GM12878 (cell line): Measurements from ENCODE around the gene PYGB. TPM values are rescaled to one million over a fixed set of nuclear protein-coding genes. Genes with fewer than 3 reads are reported as not detected.

Experiments
- ATAC-seq: fragments of 200-7000 bp; cut with Tn5 transposase; 3 replicates; pipeline ENCODE4 v1.9.1; 2020; ENCODE audit warnings: mild to moderate bottlenecking, moderate library complexity
- BruUV-seq: library from RNA; stranded (reverse); fragments of 400-500 nt; replicated peaks from 2 replicates; lab custom pipeline; 2021; lab: Mats Ljungman, UMichigan
- CTCF ChIA-PET: fragments of 300-600 bp; sonication (Branson Sonifier 250); formaldehyde crosslinking; extraction: SDS; loops from one replicate; lab custom pipeline; 2021; ENCODE audit warnings: inconsistent platforms; lab: Yijun Ruan, JAX
- POLR2A ChIA-PET: fragments of 350-600 bp; formaldehyde crosslinking; extraction: SDS; loops from one replicate; lab custom pipeline; 2021; ENCODE audit warnings: inconsistent platforms; lab: Charles Lee
- RAD21 ChIA-PET: fragments of 300-600 bp; sonication (Branson Sonifier 250); formaldehyde crosslinking; loops from one replicate; lab custom pipeline; 2023; ENCODE audit warnings: antibody characterized with exemption; ENCODE audit not compliant: unreplicated experiment; lab: Charles Lee
- SMC1A ChIA-PET: fragments of 300-600 bp; sonication (Branson Sonifier 250); formaldehyde crosslinking; loops from one replicate; lab custom pipeline; 2023; ENCODE audit not compliant: unreplicated experiment, uncharacterized antibody; lab: Charles Lee
- DNase-seq: peaks from one replicate; pipeline ENCODE4 v3.0.0-alpha.2; 2011; ENCODE audit warnings: low read depth, low spot score
- FAIRE-seq: peaks from 3 replicates; lab custom pipeline; 2011; peaks lifted over from hg19 to GRCh38; lab: Jason Lieb, UNC
- H2AFZ ChIP-seq: 2 replicates; pipeline ENCODE4 v1.6.0; 2011; ENCODE audit warnings: low read depth, low read length, control low read depth; ENCODE audit not compliant: control insufficient read depth
- H3K27ac ChIP-seq: 2 replicates; pipeline ENCODE4 v1.5.1; 2011; ENCODE audit warnings: control low read depth; ENCODE audit not compliant: control insufficient read depth, insufficient read depth
- H3K27me3 ChIP-seq, 2 experiments: replicated peaks in 1 of 2; 2 replicates each; pipeline versions ENCODE4 v1.6.0 to v1.6.1; 2011; ENCODE audit warnings: low read length in 1 of 2; ENCODE audit not compliant: control insufficient read depth in 2 of 2, insufficient read depth in 2 of 2
- H3K36me3 ChIP-seq, 2 experiments: 2 replicates each; pipeline ENCODE4 v1.5.1; 2011; ENCODE audit warnings: low read length in 1 of 2; ENCODE audit not compliant: control insufficient read depth in 2 of 2, insufficient read depth in 2 of 2
- H3K4me1 ChIP-seq: 2 replicates; pipeline ENCODE4 v1.6.1; 2011; ENCODE audit warnings: mild to moderate bottlenecking, low read length, moderate library complexity, mixed read lengths; ENCODE audit not compliant: control insufficient read depth, insufficient read depth
- H3K4me2 ChIP-seq: 2 replicates; pipeline ENCODE4 v1.6.0; 2011; ENCODE audit warnings: control low read depth; ENCODE audit not compliant: control insufficient read depth, insufficient read depth
- H3K4me3 ChIP-seq: fragments of 200-600 bp; sonication (generic); 2 replicates; pipeline ENCODE4 v1.5.1; 2016
- H3K79me2 ChIP-seq: 2 replicates; pipeline ENCODE4 v1.6.0; 2011; ENCODE audit warnings: low read length; ENCODE audit not compliant: control insufficient read depth, insufficient read depth
- H3K9ac ChIP-seq: 2 replicates; pipeline ENCODE4 v1.8.0; 2011; ENCODE audit warnings: low read length, control low read depth, mixed read lengths; ENCODE audit not compliant: control insufficient read depth, insufficient read depth
- H3K9me3 ChIP-seq: replicated peaks from 3 replicates; pipeline ENCODE4 v1.5.1; 2011; ENCODE audit warnings: mild to moderate bottlenecking, low read length; ENCODE audit not compliant: control insufficient read depth, insufficient read depth
- H4K20me1 ChIP-seq: 2 replicates; pipeline ENCODE4 v1.6.0; 2011; ENCODE audit not compliant: control insufficient read depth, insufficient read depth
- ATF2 ChIP-seq: IDR thresholded peaks from 2 replicates; pipeline ENCODE4 v1.6.1; 2012; ENCODE audit warnings: low read length, inconsistent platforms
- E4F1 ChIP-seq: fragments of 450-650 bp; IDR thresholded peaks from 2 replicates; pipeline ENCODE4 v1.6.1; 2018; ENCODE audit warnings: borderline replicate concordance, mild to moderate bottlenecking; ENCODE audit not compliant: partially characterized antibody
- ESRRA ChIP-seq: IDR thresholded peaks from 2 replicates; pipeline ENCODE4 v1.6.1; 2012; ENCODE audit warnings: mild to moderate bottlenecking, low read length, improper control_type of control experiment
- JUNB ChIP-seq: IDR thresholded peaks from 2 replicates; pipeline ENCODE4 v1.6.1; 2016; ENCODE audit warnings: antibody characterized with exemption, mild to moderate bottlenecking
- MEF2A ChIP-seq: IDR thresholded peaks from 2 replicates; pipeline ENCODE4 v1.6.1; 2011; ENCODE audit warnings: low read depth, mild to moderate bottlenecking, low read length, moderate library complexity; ENCODE audit not compliant: insufficient read depth
- MYB ChIP-seq: fragments of 150-350 bp; IDR thresholded peaks from 2 replicates; pipeline ENCODE4 v1.6.1; 2014; ENCODE audit warnings: mild to moderate bottlenecking, low read depth, low read length, borderline replicate concordance
- ZSCAN29 ChIP-seq: fragments of 450-650 bp; IDR thresholded peaks from 2 replicates; pipeline ENCODE4 v1.6.1; 2017; ENCODE audit warnings: mild to moderate bottlenecking, moderate library complexity
- WGBS: methylation state at CpG from one replicate; pipeline ENCODE4 v1.1.6; 2016; ENCODE audit warnings: low lambda C conversion rate; ENCODE audit not compliant: insufficient replicate concordance, insufficient coverage; ENCODE audit errors: missing lambda C conversion rate; 5-methylcytosine and 5-hydroxymethylcytosine counted together
- in situ Hi-C: fragments of 300-500 bp; cut with MboI; formaldehyde crosslinking; loops from 9 replicates; pipeline ENCODE4 v1.14.3; 2018; ENCODE audit warnings: mixed read lengths
- intact Hi-C: fragments of 100-400 bp; cut with micrococcal nuclease; formaldehyde crosslinking; loops from one replicate; pipeline ENCODE4 v1.14.2; 2022; ENCODE audit not compliant: unreplicated experiment
- polyA plus RNA-seq, 11 experiments: library from polyadenylated mRNA; depleted of rRNA in 4 of 11; unstranded in 6 of 11; stranded (reverse) in 5 of 11; fragments of >200 nt; fragmentation: Nextera tagmentation in 4 of 11; fragmentation: Illumina TruSeq in 1 of 11; extraction: Ambion mirVana in 4 of 11; extraction: Trizol in 1 of 11; gene quantifications; 1 replicate in 1 of 11; 2 replicates in 10 of 11; pipeline versions ENCODE4 v1.2.1 to v1.2.3, GENCODE V29; 2011 to 2016; ENCODE audit warnings: inconsistent platforms in 2 of 11, missing spikeins in 2 of 11, low read depth in 1 of 11
- total RNA-seq, 4 experiments: library from RNA; depleted of rRNA in 3 of 4; stranded (reverse); fragments of >200 nt in 3 of 4; fragmentation: Illumina TruSeq in 1 of 4; extraction: Trizol in 1 of 4; gene quantifications; 2 replicates each; pipeline versions ENCODE4 v1.2.1 to v1.2.3, GENCODE V29; 2013 to 2021

Gene PYGB
- total and polyA plus RNA-seq, 10 of the 15 experiments (the other 5 are each of a cell fraction or from before 2014, with no cell fraction given) = 0.34 to 33.5 (median 21.8) TPM

GRCh38 chr20:25273541-25274358, 25.9 kb downstream of the PYGB start:
- 95% methylated on average over 20 of the region's 20 CpGs for WGBS
- FAIRE-seq (no peak), DNase-seq (no peak), ATAC-seq (no peak)
- no TSS peak for BruUV-seq
- Histone ChIP-seq H3K27me3 (no peaks in the 10 kb centered on the region), H3K4me3 (no peak overlapping the region), H3K4me1 (no peaks in the 10 kb centered on the region), H2AFZ (no peak overlapping the region), H3K79me2 (no peaks in the 10 kb centered on the region), H3K9me3 (no peaks in the 10 kb centered on the region), H3K36me3 (peaks cover 15 to 39% of the 10 kb centered on the region in 2 experiments), H3K9ac (no peak overlapping the region), H3K4me2 (no peak overlapping the region), H4K20me1 (no peaks in the 10 kb centered on the region), H3K27ac (no peak overlapping the region)
- in situ Hi-C loops (loop anchor here (25.0 kb wide), 1 partner anchor 1911 kb away; the partner anchor contains the start of genes GZF1 and NXT1), intact Hi-C loops (no loop called here)
- no peak for TF ChIP-seq ESRRA
- TF ChIP-seq ZSCAN29 = no peak
- TF ChIP-seq MYB = no peak
- TF ChIP-seq ATF2 = no peak
- no peak for TF ChIP-seq JUNB
- no peak for TF ChIP-seq E4F1
- TF ChIP-seq MEF2A = no peak
- ChIA-PET CTCF (interaction anchor here (1.5 kb wide), 1 partner anchor 125 kb away, joined by 6 read pairs; no protein-coding TSS in a partner anchor), RAD21 (no interaction called here), POLR2A (no interaction called here), SMC1A (no interaction called here)
